GM12891 (cell line): ENCODE results near the gene MCU.

Experiments used
- POLR2A ChIP-seq: IDR thresholded peaks from 2 replicates; pipeline ENCODE4 v1.6.1; 2011; ENCODE audit warnings: low read depth, low read length, control low read depth
- POLR2AphosphoS5 ChIP-seq: IDR thresholded peaks from 2 replicates; pipeline ENCODE4 v1.6.1; 2011; ENCODE audit warnings: low read depth, low read length, control low read depth
- TAF1 ChIP-seq: IDR thresholded peaks from 2 replicates; pipeline ENCODE4 v1.6.1; 2011; ENCODE audit warnings: low read depth, low read length, control low read depth

- no peak for TF ChIP-seq TAF1
- TF ChIP-seq POLR2A: no peak
- no peak for TF ChIP-seq POLR2AphosphoS5
Measured at GRCh38 chr10:72691470-72691862, 477 bp upstream of the MCU start.
